ENCODE data around the gene B4GALT3.

GRCh38 chr1:161185282-161185682 lies 8.0 kb upstream of the B4GALT3 start:
- no peak for TF ChIP-seq CTCF (IDR thresholded peaks at IDR 0.05)
- no peak for TF ChIP-seq POLR2A (IDR thresholded peaks at IDR 0.05)
